Measurements from ENCODE around the gene UBA52.

UBA52 gene

DNA sequence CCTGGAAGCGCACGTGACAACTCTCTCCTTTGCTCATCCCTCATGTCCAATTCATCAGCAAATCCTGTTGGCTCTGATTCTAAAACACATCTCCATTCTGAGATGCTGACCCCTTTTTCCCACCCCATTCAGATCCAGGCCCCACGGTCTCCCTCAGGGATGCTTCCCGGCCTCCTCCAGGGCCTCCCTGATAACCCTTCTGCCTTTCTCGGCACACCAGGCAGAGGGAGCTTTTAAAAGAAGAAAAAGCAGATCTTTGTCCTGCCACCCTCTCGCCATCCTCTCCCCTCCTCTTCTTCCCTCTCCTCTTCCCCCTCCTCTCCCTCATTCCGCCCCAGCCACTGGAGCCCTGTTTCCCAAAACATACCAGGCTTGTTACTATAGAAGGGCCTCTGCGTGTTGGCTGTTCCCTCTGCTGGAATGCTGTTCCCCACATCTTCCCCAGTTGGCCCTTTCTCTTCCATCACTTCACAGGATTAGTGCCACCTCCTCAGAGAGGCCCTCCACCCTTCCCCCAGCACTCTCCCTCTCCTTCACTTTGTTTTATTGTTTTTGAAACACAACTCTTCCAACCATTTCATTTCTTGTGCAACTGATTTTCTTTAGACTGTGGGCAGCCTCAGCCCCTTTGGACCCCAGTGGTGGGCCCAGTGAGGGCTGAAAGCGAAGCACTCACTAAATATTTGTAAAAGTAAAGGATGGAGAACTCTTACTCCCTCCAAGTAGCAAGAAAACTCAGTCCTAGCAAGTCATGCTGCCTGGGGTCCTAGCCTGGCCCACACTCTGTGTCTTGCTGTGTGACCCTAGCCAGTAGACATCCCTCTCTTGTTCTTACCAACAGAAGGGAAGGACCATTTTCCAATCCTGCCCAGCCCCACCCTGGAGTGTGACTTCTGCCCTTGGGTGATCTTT is 37.4 kb downstream of the UBA52 start:
- DNase-seq, result no peak

DNA sequence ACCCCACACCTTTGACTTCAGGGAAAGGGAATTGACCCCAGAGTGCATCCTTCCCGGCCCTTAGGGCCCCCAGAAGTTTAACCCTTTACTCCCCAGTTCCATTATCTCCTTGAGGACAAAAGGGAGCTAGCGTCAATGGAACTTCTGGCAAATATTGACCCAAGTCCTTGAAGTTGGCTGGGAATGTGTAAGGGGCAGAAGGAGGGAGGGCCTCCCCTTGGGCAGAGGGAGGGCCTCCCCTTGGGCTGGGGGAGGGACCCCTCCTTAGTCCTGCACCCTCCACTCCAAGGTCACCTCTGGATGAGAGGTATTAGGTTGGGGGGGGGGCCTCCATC is 38.0 kb downstream of the UBA52 start:
- DNase-seq, result no peak

DNA sequence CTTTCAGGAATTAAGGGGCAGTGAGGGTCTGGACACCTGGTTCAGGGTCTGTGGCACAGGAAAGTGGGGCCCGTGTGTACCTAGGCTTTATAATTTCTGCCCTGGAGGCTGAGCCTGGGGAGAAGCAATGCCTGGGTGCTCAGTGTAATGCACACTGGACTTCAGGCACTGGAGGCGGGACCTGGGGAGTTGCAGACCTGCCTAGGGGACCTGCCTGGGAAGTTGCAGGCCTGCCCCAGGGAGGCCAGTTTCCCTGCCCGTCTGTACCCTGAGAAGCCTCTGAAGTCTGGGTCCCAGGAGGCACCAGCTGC is 38.5 kb downstream of the UBA52 start:
- DNase-seq, result no peak

DNA sequence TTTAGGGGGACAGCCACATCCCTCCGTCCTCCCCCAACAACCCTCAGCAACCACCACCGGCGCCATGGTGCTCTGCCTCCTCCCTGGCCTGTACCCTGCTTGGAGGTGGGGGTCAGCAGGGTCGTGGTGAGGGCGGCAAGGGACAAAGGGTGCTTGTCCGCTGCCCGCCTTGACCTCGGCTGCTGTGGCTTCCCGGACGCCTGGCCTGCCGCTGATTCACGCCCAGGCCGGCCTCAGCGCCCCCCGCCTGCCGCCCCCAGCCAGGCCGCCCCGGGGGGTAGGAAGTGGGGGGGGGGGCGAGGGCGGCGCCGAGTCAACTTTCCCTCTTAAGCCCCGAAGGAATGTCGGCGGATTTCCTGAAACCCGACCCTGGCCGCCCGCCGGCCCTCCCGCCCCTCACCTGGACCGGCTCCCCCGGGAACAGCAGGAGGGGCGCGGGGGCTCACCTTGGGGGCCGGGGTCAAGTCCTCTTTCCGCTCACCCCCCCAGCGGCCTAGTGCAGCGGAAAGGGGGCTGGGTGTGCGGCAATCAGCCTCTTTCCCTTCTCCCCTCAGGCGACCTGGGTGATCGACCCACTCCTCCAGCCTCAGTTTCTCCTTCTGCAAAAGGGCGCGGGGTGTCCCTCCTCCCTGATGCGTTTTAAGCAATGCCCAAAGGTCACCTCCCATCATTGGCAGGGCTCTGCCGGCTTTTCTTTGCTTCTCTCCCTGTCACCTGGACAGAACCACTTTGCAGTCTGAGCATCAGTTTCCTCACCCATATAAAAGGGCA is 39.1 kb downstream of the UBA52 start:
- DNase-seq, result no peak

DNA sequence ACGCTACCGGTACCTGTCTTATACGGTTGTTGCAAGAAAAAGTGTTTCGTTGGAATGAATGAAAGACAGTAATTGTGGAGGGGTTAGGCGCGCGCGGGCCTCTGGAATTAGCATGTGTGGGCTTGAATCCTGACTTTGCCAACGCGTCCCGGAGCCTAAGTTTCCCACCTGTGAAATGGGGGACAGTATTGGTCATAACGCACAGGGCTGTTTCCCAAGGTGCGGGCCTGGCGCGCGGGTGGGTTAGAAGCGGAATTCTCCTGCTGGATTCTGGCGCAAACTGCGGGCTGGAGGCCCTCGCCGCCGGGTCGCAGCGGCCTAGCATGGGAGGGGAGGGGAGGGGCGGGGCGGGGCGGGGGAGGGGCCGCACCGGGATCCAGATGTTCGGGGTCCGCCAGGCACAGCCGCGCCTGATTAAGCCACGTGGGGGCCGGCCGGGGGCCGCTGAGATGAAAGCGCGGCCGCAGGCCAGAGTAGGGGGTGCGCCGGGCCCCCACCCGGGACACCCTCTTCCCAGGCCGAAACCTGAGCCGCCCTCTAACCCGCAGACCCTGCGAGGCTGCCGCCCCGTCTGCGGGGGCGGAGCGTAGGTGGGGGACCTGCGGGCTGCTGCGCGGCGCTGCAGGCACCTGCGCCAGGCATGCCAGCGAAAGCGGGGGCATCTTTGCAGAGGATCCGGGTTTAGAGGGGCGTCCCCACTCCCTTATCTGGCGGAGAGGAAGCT is 39.8 kb downstream of the UBA52 start:
- no peak for DNase-seq

- DNase-seq, result no peak
Observed at GRCh38 chr19:18612051-18612771, 40.6 kb downstream of the UBA52 start.

DNA sequence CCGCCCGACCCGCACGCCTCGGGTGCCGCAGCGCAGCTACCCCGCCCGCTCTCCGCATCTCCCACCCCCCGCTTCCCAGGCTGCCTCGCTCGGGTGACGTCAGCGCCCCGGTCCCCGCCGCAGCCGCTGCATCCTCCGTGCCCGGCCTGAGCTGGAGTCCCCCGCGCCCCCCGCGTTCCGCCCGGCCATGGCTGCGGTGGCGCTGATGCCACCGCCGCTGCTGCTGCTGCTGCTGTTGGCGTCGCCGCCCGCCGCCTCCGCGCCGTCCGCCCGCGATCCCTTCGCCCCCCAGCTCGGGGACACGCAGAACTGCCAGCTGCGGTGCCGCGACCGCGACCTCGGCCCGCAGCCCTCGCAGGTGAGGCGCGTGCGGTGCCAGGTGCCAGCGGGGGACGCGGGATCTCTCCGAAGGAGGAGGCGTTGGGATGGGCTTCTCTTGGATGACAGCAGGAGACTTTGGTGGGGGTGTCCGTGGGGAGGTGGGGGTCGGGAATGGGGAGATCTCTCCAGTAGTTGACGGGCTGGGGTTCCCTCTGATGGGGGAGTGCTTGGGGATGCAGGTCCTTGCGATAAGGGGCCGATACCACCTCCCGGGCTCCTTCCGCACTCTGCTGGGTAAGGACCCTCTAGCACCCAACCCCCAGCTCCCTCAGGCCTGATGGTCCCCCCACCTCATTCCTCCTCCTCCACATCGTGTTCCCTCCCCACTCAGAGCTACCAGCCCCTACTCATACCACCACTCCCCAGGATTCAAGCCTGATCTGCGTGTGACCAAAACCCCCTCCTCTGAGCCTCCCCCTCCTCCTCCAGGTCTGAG is 41.3 kb downstream of the UBA52 start, which contains the start of gene TMEM59L:
Gene TMEM59L (plus strand): TSS at position 99 of the 817 bp plus-strand sequence. CDS start 89 bp downstream, at position 188.
- DNase-seq, result no peak

DNA sequence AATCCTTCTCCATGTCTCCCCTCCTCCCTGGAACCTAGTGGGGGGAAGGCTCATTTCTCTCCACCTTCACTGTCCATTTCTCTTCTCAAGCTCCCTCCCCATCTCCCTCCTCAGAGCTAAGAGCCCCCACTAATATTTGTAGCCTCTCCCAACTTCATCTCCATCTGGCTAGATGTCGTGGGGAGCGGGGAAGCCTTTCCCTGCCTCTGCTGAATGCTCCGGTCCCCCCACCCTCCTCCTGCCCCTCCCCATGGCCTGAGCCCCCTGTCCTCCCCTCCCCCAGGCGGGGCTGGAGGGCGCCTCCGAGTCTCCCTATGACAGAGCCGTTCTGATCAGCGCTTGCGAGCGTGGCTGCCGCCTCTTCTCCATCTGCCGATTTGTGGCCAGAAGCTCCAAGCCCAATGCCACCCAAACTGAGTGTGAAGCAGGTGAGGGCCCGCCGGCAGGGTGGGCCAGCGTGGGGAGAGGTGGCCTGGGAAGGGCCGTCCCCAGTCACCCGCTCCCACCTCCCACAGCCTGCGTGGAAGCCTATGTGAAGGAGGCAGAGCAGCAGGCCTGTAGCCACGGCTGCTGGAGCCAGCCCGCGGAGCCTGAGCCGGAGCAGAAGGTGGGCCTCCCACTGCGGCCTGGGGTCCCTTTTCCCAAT is 42.1 kb downstream of the UBA52 start:
- DNase-seq, result no peak

DNA sequence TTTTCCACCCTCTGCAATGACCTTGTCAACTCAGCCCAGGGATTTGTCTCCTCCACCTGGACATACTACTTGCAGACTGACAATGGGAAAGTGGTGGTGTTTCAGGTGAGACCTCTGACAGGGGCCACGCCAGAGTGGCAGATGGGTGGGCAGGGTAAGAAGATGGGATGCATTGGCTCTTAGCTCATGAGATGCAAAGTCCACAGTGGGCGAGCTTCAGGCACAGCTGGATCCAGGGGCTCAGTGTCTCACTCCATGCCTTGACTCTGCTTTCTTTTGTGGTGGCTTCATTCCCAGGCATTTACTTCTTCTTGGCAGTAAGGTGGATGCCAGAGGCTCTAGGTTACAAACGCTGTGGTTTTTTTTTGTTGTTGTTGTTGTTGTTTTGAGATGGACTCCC is 44.4 kb downstream of the UBA52 start:
- DNase-seq, result no peak

- DNase-seq, result no peak
Observed at GRCh38 chr19:18617562-18617961, 45.9 kb downstream of the UBA52 start.

DNA sequence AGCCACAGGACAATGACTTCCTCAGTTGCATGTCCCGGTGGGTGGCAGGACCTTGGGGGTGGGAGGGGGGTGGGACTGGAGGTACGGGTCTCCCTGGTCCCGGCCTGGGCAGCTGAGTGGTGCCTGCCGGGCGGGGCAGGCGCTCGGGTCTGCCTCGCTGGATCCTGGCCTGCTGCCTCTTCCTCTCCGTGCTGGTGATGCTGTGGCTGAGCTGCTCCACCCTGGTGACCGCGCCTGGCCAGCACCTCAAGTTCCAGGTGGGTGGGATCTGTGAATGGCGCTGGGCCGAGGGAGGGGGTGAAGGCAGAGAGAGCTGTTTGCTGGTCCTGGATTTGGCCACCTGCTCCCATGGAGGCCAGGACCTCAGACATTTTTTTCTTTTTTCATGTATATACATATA is 46.6 kb downstream of the UBA52 start:
- DNase-seq, result no peak

DNA sequence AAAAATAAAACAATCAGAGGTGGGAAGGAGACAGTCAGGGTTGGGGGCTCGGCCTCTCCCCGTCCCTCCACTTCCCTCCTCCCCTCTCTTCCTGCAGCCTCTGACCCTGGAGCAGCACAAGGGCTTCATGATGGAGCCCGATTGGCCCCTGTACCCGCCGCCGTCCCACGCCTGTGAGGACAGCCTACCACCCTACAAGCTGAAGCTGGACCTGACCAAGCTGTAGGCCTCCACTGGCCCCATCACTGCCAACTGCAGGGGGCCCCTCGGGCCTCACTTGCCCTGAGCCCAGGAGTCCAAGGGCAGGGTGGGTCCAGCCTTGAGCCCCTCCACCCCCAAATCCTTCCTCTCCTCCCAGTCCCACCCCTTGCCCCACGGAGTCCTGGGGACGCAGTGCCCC is 48.7 kb downstream of the UBA52 start:
- DNase-seq, result no peak

DNA sequence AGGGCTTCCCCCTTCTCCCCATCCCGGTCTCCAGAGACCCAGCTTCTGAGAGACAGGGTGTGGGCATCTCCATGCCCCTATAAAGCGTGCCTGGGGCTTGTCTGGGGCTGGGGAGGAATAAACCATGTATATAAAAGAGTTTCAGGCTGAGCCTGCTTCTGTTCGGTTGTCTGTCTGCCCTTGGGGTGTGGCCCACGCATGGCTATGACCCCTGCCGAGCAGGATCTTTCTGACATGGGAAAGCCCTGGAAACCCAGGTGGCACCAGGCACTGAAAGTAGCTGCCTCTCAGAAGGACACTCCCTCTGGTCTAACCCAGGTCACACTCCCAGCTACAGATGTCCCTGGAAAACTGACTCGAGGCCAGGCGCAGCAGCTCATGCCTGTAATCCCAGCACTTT is 49.2 kb downstream of the UBA52 start:
- DNase-seq, result no peak

GRCh38 chr19:18626906-18627305 is 55.2 kb downstream of the UBA52 start:
- DNase-seq, result no peak

Data from DMS153 (cell line).